Left forelimb (tissue), 1 donor: ENCODE data around the gene SLC46A2.

ENCODE experiments used
- DNase-seq: peaks from one replicate; pipeline ENCODE4 v3.0.0-alpha.2; 2018; ENCODE audit warnings: low spot score

SLC46A2 gene

GRCh38 chr9:112890106-112891081 lies at the start of gene SLC46A2:
TSS of gene SLC46A2 (minus strand) at chr9:112890876. CDS start at chr9:112890681, 195 bp downstream.
- DNase-seq = no peak

GRCh38 chr9:112939418-112939817 lies 48.7 kb upstream of the SLC46A2 start:
- DNase-seq = no peak

- no peak for DNase-seq
Observed at GRCh38 chr9:112933696-112934095, 43.0 kb upstream of the SLC46A2 start.

GRCh38 chr9:112925058-112925641 lies 34.5 kb upstream of the SLC46A2 start:
- no peak for DNase-seq

- DNase-seq = no peak
Observed at GRCh38 chr9:112921549-112921948, 30.9 kb upstream of the SLC46A2 start.

GRCh38 chr9:112917987-112918362 lies 27.3 kb upstream of the SLC46A2 start:
- DNase-seq = no peak

GRCh38 chr9:112917047-112917986 lies 26.6 kb upstream of the SLC46A2 start:
- no peak for DNase-seq

- DNase-seq = no peak
Observed at GRCh38 chr9:112914524-112914923, 23.8 kb upstream of the SLC46A2 start.

- no peak for DNase-seq
Observed at GRCh38 chr9:112913326-112913725, 22.6 kb upstream of the SLC46A2 start.

GRCh38 chr9:112912636-112913035 lies 22.0 kb upstream of the SLC46A2 start:
- DNase-seq = no peak

- DNase-seq = no peak
Observed at GRCh38 chr9:112911736-112912135, 21.1 kb upstream of the SLC46A2 start.

GRCh38 chr9:112905084-112905483 lies 14.4 kb upstream of the SLC46A2 start:
- DNase-seq = no peak

- no peak for DNase-seq
Observed at GRCh38 chr9:112900901-112901300, 10.2 kb upstream of the SLC46A2 start.

- DNase-seq = no peak
Observed at GRCh38 chr9:112900488-112900887, 9.8 kb upstream of the SLC46A2 start.

GRCh38 chr9:112898872-112899311 lies 8.2 kb upstream of the SLC46A2 start:
- DNase-seq = no peak

GRCh38 chr9:112896131-112896530 lies 5.5 kb upstream of the SLC46A2 start:
- DNase-seq = no peak

GRCh38 chr9:112894699-112895098 lies 4.0 kb upstream of the SLC46A2 start:
- DNase-seq = no peak

GRCh38 chr9:112894041-112894440 lies 3.4 kb upstream of the SLC46A2 start:
- DNase-seq = no peak

GRCh38 chr9:112892981-112893380 lies 2.3 kb upstream of the SLC46A2 start:
- no peak for DNase-seq

GRCh38 chr9:112891521-112891920 lies 845 bp upstream of the SLC46A2 start:
- DNase-seq = no peak

- no peak for DNase-seq
Observed at GRCh38 chr9:112887381-112887780, 3.3 kb downstream of the SLC46A2 start.

GRCh38 chr9:112886351-112886750 lies 4.3 kb downstream of the SLC46A2 start:
- no peak for DNase-seq
